Measurements from ENCODE around the gene HEXIM1. TPM values are rescaled to one million over a fixed set of nuclear protein-coding genes. Genes with fewer than 3 reads are reported as not detected.

Gene HEXIM1
- total RNA-seq, 2 experiments from 2014 or later, result 12.1 to 16.4 TPM

- no peak overlapping the region for H3K27ac ChIP-seq (ENCODE audit: low read depth, low read length, poor library complexity, severe bottlenecking)
- H3K9me2 ChIP-seq (ENCODE audit: insufficient read depth, low read length), result no peaks in the 10 kb centered on the region
- no TSS peak for BruUV-seq (replicated peaks)
- no peak overlapping the region for H3K4me2 ChIP-seq (ENCODE audit: low read length)
- peaks cover 16% of the 10 kb centered on the region; the same call in 1 of the 2 replicates for H3K79me2 ChIP-seq (ENCODE audit: insufficient read depth, low read depth, low read length)
- ChIA-PET CTCF (ENCODE audit: unreplicated experiment) (no interaction called here), POLR2A (interaction anchor here (0.6 to 1.0 kb wide), 9 partner anchors 12 to 1027 kb away, joined by 3 to 12 read pairs (median 3); no protein-coding TSS in a partner anchor)
- H3K4me1 ChIP-seq (ENCODE audit: insufficient read depth, low read length, poor library complexity, severe bottlenecking), result peaks cover 25% of the 10 kb centered on the region
- H4K20me1 ChIP-seq (ENCODE audit: insufficient read depth, low read length), result peaks cover 10% of the 10 kb centered on the region; the same call in 1 of the 2 replicates
- H3K4me3 ChIP-seq (ENCODE audit: low read depth, low read length, poor library complexity, severe bottlenecking), result no peak overlapping the region
- H2AFZ ChIP-seq (ENCODE audit: low read length), result no peak overlapping the region
- TF ChIP-seq EZH2phosphoT487 (IDR thresholded peaks at IDR 0.05; ENCODE audit: borderline replicate concordance, low read depth, low read length) (no peak), CTCF (conservative IDR thresholded peaks at IDR 0.05; ENCODE audit: low read length) (no peak)
- DNase-seq (ENCODE audit: low spot score), result no peak
- H3K9me3 ChIP-seq (ENCODE audit: low read length), result no peaks in the 10 kb centered on the region
- intact Hi-C loops (cut with micrococcal nuclease; ENCODE audit: unreplicated experiment), result no loop called here
- H3K36me3 ChIP-seq (ENCODE audit: insufficient read depth, low read length), result peaks cover 13% of the 10 kb centered on the region
Measured at GRCh38 chr17:45155029-45155428, 6.8 kb downstream of the HEXIM1 start.

GRCh38 chr17:45155483-45155882 lies 7.2 kb downstream of the HEXIM1 start:
- peaks cover 7% of the 10 kb centered on the region; the same call in 1 of the 2 replicates for H4K20me1 ChIP-seq (ENCODE audit: insufficient read depth, low read length)
- H3K36me3 ChIP-seq (ENCODE audit: insufficient read depth, low read length), result peaks cover 13% of the 10 kb centered on the region
- intact Hi-C loops (cut with micrococcal nuclease; ENCODE audit: unreplicated experiment), result no loop called here
- DNase-seq (ENCODE audit: low spot score), result no peak
- H3K4me3 ChIP-seq (ENCODE audit: low read depth, low read length, poor library complexity, severe bottlenecking), result no peak overlapping the region
- H3K79me2 ChIP-seq (ENCODE audit: insufficient read depth, low read depth, low read length), result peaks cover 16% of the 10 kb centered on the region; the same call in 1 of the 2 replicates
- BruUV-seq (replicated peaks), result no TSS peak
- no peak for TF ChIP-seq EZH2phosphoT487 (IDR thresholded peaks at IDR 0.05; ENCODE audit: borderline replicate concordance, low read depth, low read length)
- no peak for TF ChIP-seq CTCF (conservative IDR thresholded peaks at IDR 0.05; ENCODE audit: low read length)
- no peaks in the 10 kb centered on the region for H3K9me3 ChIP-seq (ENCODE audit: low read length)
- H3K4me1 ChIP-seq (ENCODE audit: insufficient read depth, low read length, poor library complexity, severe bottlenecking), result peaks cover 28% of the 10 kb centered on the region
- no peak overlapping the region for H3K27ac ChIP-seq (ENCODE audit: low read depth, low read length, poor library complexity, severe bottlenecking)
- H2AFZ ChIP-seq (ENCODE audit: low read length), result no peak overlapping the region
- ChIA-PET CTCF (ENCODE audit: unreplicated experiment) (no interaction called here), POLR2A (interaction anchor here (0.6 to 1.0 kb wide), 6 partner anchors 13 to 1027 kb away, joined by 3 to 12 read pairs (median 4); no protein-coding TSS in a partner anchor)
- no peak overlapping the region for H3K4me2 ChIP-seq (ENCODE audit: low read length)
- H3K9me2 ChIP-seq (ENCODE audit: insufficient read depth, low read length), result no peaks in the 10 kb centered on the region

- peaks cover 17% of the 10 kb centered on the region; the same call in 1 of the 2 replicates for H3K79me2 ChIP-seq (ENCODE audit: insufficient read depth, low read depth, low read length)
- H4K20me1 ChIP-seq (ENCODE audit: insufficient read depth, low read length), result peaks cover 7% of the 10 kb centered on the region; the same call in 1 of the 2 replicates
- no peak overlapping the region for H3K27ac ChIP-seq (ENCODE audit: low read depth, low read length, poor library complexity, severe bottlenecking)
- no peak overlapping the region for H3K4me3 ChIP-seq (ENCODE audit: low read depth, low read length, poor library complexity, severe bottlenecking)
- peaks cover 13% of the 10 kb centered on the region for H3K36me3 ChIP-seq (ENCODE audit: insufficient read depth, low read length)
- POLR2A ChIA-PET, result interaction anchor here (1.7 kb wide), 1 partner anchor 8 kb away, joined by 3 read pairs; the partner anchor contains the start of gene HEXIM1
- H3K4me2 ChIP-seq (ENCODE audit: low read length), result no peak overlapping the region
- no peaks in the 10 kb centered on the region for H3K9me3 ChIP-seq (ENCODE audit: low read length)
- no peak for DNase-seq (ENCODE audit: low spot score)
- intact Hi-C loops (cut with micrococcal nuclease; ENCODE audit: unreplicated experiment), result no loop called here
- no TSS peak for BruUV-seq (replicated peaks)
- TF ChIP-seq EZH2phosphoT487 (IDR thresholded peaks at IDR 0.05; ENCODE audit: borderline replicate concordance, low read depth, low read length), result no peak
- H3K9me2 ChIP-seq (ENCODE audit: insufficient read depth, low read length), result no peaks in the 10 kb centered on the region
- peaks cover 20% of the 10 kb centered on the region for H3K4me1 ChIP-seq (ENCODE audit: insufficient read depth, low read length, poor library complexity, severe bottlenecking)
- CTCF ChIA-PET (ENCODE audit: unreplicated experiment), result no interaction called here
- no peak overlapping the region for H2AFZ ChIP-seq (ENCODE audit: low read length)
Measured at GRCh38 chr17:45156242-45156641, 8.0 kb downstream of the HEXIM1 start.

Data from OCI-LY7 (cell line).